Measurements from ENCODE around the gene TSHR.

The TSHR gene

DNA sequence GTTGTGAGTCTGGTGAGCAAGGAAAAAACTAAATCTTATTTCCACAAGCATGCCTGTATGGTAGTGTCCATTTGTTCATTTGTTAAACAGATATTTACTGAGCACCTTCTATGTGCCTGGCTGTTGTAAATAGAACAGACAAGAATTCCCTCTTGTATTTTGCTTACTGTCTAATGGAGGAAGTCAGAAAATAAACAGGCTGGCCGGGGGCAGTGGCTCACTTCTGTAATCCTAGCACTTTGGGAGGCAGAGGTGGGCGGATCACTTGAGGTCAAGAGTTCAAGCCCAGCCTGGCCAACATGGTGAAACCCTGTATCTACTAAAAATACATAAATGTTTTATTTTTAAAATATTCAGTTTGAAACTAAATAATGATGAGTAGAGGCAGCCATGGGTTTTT is 186.0 kb downstream of the TSHR start:
- no peak for DNase-seq (ENCODE audit: low read depth)
- TF ChIP-seq, protein P1, sequence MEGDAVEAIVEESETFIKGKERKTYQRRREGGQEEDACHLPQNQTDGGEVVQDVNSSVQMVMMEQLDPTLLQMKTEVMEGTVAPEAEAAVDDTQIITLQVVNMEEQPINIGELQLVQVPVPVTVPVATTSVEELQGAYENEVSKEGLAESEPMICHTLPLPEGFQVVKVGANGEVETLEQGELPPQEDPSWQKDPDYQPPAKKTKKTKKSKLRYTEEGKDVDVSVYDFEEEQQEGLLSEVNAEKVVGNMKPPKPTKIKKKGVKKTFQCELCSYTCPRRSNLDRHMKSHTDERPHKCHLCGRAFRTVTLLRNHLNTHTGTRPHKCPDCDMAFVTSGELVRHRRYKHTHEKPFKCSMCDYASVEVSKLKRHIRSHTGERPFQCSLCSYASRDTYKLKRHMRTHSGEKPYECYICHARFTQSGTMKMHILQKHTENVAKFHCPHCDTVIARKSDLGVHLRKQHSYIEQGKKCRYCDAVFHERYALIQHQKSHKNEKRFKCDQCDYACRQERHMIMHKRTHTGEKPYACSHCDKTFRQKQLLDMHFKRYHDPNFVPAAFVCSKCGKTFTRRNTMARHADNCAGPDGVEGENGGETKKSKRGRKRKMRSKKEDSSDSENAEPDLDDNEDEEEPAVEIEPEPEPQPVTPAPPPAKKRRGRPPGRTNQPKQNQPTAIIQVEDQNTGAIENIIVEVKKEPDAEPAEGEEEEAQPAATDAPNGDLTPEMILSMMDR (conservative IDR thresholded peaks at IDR 0.05; ENCODE audit: low read depth, low read length) = no peak
- no peak overlapping the region for H3K4me3 ChIP-seq (ENCODE audit: low read length)

GRCh38 chr14:81143793-81144192 is 188.4 kb downstream of the TSHR start:
- TF ChIP-seq, protein P1 (conservative IDR thresholded peaks at IDR 0.05; ENCODE audit: low read depth, low read length) = no peak

GRCh38 chr14:81144824-81145603 is 189.6 kb downstream of the TSHR start:
- no peak overlapping the region for H3K4me3 ChIP-seq (ENCODE audit: low read length)
- TF ChIP-seq, protein P1 (conservative IDR thresholded peaks at IDR 0.05; ENCODE audit: low read depth, low read length) = no peak
- DNase-seq (ENCODE audit: low read depth) = no peak

More at GRCh38 chr14:81143793-81144192, 188.4 kb downstream of the TSHR start:
- no peak for DNase-seq (ENCODE audit: low read depth)
- H3K4me3 ChIP-seq (ENCODE audit: low read length) = no peak overlapping the region

DNA sequence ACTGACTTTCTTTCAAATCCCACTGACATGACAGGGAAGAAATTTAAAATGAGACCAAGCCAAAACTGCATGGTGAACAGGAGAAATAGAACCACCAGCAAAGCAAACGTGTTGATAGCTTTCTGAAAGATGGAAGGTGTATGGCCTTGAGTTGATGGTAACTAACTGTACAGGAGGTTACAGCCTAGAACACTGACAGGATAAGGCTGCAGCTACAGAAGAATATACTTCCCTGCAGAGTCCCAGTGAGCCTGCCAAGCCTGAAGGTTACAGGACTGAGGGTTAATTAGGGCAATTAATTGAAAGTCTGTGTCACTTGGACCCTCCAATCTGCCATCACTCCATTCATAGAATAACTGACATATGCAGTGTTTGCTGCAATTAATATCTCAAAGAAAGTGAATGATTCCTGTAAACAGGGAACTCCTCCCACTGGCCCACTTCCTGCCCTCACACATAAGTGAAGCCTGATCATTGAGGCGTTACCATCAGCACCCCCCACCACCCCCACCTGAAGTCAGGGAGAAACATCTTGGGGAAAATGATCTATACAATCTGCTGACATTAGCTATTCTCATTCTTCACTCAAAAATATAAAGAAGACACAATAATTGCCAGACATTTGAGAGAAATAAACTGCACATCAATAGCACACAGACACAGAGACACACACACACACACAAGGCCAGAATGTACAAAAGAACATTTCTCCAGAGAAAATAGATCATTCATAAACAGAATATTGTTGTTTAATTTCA is 191.9 kb downstream of the TSHR start:
- no peak for DNase-seq (ENCODE audit: low read depth)
- TF ChIP-seq, protein P1 (conservative IDR thresholded peaks at IDR 0.05; ENCODE audit: low read depth, low read length) = no peak
- H3K4me3 ChIP-seq (ENCODE audit: low read length) = no peak overlapping the region

DNA sequence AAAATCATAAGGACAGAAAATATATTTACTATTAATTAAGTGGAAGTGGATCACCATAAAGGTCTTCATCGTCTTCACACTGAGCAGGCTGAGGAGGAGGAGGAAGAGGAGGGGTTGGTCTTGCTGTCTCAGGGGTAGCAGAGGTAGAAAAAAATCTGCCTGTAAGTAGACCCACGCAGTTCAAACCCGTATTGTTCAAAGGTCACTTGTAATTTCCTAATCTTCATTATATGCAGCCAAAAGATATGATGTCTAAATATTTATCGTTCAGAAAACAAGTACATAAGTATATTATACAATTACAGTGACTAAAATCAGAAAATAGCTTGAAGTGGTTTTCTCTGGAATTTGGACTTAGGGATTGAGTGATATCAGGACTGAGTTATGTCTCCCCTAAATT is 193.2 kb downstream of the TSHR start:
- no peak overlapping the region for H3K4me3 ChIP-seq (ENCODE audit: low read length)
- DNase-seq (ENCODE audit: low read depth) = no peak
- TF ChIP-seq, protein P1 (conservative IDR thresholded peaks at IDR 0.05; ENCODE audit: low read depth, low read length) = no peak

DNA sequence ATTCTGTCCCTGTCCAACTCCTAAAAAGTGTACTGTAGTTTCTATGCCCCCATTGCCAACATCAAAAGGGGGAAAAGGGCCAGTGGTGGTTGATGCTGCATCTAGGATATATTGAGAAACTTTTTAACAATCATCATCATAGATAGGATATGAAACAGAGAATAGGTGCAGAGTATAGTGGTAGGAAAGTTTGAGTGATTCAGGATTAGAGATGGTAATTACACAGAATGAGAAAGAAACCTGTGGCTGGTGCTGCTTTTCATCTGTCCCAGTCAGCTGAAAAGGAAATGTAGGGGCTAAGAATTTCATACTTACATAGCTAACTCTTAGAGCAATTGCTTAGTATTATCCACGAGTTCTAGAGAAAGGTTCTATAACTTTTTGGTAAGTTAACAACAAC is 197.8 kb downstream of the TSHR start:
- no peak for DNase-seq (ENCODE audit: low read depth)

More for the DNA sequence above, 197.8 kb downstream of the TSHR start:
- no peak overlapping the region for H3K4me3 ChIP-seq (ENCODE audit: low read length)
- TF ChIP-seq, protein P1 (conservative IDR thresholded peaks at IDR 0.05; ENCODE audit: low read depth, low read length) = no peak

All from retinal pigment epithelial cell (primary cell).